GM18873 (cell line): ENCODE data around the gene TRIM38.

Experiments
- ATAC-seq: cut with Tn5 transposase; IDR thresholded peaks from one replicate; pipeline ENCODE4 v1.9.1; 2021; ENCODE audit warnings: mild to moderate bottlenecking, moderate library complexity, moderate number of reproducible peaks; ENCODE audit not compliant: unreplicated experiment, low FRiP score

The TRIM38 gene

GRCh38 chr6:26025047-26025893, 62.7 kb downstream of the TRIM38 start:
- no peak for ATAC-seq

DNA sequence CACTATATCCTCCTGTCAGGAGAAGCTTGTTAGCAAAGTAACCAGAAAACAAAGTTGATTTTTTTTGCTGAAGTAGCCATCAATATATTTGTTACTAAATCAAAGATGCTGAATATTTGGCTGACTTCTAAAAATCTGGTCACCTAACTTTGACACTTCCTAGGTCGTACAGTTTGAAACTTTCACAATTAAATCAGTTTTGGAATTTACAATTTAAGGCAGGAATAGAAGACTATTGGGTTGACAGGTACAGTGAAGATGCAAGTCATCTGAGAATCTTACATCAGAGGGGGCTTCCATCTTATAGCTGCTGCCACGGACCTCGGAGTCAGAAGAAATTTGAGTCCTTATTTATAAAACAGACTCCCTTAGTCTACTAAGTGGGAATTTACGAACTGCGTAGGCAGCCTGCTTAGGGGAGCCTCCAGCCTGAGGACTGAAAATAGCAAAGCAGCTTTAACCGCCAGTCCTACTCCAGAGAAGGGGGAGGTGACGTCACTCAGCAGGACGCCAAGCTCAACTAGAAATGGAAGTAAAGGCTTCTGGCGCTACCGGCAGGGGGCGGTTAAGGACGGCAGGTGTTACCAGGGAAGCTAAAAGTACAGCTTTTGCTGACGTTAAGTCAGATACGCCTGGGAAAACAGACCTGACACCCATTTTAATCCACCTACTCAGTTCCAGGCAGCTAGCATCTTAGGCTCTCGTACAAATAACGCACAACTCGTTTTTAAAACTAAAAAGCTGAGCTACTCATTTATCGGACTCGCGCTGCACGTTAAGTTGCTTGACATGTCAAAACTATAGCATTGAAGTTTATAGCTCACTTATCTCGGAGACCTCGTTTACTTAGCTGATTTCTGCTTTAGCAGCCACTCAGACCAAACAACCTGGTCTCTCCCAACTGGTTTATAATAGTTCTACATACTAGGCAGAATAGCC, 63.6 kb downstream of the TRIM38 start:
- ATAC-seq: peak; percentile 37

DNA sequence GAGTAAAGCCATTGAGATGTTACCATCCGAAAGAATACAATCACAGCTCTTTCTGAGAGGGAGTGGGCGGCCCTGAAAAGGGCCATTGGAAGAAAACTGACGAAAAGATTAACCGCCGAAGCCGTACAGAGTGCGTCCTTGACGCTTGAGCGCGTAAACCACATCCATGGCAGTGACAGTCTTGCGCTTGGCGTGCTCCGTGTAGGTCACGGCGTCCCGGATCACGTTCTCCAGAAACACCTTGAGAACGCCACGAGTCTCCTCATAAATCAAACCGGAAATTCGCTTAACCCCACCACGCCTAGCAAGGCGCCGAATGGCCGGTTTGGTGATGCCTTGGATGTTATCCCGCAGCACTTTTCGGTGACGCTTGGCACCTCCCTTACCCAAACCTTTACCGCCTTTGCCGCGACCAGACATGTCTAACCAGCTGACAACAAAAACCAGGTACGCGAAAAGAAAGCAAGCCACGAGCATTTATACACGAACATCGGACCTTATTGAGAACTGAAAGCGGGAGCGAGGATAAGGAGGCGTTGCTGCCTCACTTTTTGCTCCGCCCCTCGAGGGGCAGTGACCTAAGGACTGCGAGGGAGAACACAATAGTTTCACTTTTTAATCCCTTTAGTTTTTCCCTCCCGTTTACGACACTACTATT, 64.4 kb downstream of the TRIM38 start:
- ATAC-seq: peak; percentile 32

DNA sequence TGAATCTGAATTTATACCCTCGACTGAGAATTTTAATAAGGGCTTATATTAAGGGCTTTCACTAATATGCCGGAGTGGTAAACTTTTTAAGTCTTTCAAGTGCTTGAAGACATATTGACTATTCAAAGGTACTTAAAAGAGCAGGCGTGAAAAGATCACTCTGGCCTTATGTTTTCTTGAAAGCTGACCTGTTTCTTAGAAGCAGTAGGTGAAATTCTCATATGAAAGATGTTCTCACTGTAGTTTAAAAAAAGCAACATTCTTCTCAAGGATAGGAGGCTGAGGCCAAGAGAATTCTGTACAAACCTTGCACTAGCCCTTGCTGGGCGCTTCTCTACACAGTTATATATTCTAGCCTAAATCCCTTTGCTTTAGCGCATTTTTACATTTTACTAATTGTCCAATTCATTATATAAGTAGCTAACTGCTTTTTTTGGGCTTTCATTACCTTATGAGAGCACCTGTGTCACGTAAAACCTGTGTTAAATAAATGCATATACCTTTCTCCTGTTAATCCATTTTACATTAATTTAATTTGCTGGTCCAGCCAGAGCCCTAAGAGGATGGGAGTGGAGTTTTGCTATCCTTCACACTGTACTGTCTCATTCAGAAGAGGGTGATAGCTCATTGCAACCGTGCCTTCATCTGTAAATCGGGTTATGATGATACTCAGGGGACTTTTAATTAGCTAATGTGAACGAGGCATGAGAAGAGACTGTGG, 65.0 kb downstream of the TRIM38 start:
- ATAC-seq: no peak

DNA sequence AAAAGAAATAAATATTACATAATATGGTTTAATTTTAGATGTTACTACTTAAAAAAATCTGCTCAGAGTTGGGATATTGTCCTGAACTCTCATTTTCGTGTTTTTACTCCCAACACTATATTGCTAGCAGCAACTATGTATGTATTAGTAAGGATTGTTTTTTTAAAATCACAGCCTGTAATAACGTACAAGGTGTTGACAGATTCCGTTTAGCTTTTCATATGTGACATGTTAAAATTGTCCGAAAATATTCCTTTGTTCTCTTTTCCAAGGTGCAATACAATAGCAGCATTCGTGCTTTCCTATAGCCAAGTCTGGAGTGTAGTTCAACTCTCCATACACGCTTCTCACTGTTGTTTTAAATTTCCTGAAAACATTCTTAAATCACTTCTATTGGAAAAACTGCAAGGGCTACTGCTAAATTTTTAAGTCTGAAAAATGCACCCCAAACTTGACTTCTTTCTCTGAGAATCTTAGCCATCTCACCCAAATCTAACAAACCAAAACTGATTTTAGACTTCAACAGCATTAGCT, 65.7 kb downstream of the TRIM38 start:
- ATAC-seq: no peak

DNA sequence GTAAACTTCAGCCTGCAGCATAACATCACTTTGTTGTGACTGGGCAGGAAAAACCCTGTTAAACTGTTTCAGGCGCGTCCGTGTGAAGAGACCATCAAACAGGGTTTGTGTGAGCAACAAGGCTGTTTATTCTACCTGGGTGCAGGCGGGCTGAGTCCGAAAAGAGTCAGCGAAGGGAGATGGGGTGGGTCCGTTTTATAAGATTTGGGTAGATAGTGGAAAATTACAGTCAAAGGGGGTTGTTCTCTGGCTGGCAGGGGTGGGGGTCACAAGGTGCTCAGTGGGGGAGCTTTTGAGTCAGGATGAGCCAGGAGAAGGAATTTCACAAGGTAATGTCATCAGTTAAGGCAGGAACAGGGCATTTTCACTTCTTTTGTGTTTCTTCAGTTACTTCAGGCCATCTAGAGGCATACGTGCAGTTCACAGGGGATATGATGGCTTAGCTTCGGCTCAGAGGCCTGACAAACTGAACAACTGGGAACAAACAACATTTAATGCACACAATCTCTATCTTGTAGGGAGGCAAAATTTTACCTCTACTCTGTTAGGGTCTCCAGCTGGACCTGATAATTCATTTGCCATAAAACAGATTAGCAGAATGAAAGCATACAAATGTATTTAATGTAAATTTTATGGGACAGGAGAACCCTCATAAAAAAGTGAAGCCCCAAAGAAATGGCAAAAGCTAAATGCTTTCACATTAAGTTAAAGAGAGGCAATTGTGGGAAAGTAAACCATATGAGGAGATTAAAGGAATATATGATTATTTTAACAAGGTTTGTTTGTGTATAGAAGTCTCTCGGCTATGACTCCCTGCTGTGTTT, 66.4 kb downstream of the TRIM38 start:
- no peak for ATAC-seq

DNA sequence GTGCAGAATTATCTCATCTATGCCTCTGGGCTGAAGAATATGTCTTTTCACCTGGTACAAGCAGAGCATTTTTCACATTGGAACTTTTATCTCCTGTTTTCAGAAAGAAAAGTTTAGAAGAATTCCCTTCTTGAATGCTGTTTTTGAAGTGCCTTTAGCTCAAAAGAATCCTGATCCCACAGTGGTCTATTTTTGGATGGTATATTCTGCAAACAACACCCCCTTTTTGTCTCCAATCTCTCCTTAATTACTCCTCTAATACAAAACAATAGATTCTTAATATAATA, 66.9 kb downstream of the TRIM38 start:
- ATAC-seq: no peak

GRCh38 chr6:26029857-26030653, 67.5 kb downstream of the TRIM38 start:
- ATAC-seq: no peak

DNA sequence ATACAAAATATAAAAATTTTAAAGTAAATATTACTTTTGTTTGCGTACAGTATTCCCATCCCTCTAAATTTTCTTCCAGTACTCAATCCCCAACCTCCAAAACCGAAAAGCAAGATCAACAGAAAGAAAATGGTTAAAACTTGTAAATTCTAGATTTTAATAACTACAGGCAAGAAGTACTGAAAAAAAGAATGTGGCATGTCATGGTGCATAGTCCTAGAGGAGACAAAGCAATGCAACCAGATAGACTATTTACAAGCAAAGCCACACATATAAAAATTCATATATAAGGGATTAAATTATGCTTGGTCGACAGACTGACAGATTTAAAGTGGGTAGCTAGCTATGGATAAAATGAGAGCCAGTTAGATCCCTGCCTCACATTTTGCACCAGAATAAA, 68.1 kb downstream of the TRIM38 start:
- no peak for ATAC-seq

DNA sequence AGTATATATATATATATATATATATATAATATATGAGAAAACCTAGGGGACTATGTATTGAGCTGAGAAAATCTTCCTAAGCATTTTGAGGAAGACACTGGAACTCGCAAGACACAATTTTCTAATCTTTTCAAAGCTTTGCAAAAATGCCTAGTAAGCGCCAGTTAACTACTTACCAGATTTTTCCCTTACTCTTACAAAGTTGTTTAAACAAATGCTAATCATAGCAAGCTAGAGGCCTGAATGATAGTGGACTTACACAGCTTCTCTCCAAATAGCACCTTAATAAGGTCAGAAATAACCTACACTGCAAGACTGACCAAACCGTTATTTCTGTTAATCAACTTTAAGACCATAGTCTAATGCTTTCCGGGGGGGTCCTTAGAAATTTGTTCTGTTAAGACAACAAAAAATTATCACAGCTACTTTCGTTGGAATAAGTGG, 68.6 kb downstream of the TRIM38 start:
- no peak for ATAC-seq

DNA sequence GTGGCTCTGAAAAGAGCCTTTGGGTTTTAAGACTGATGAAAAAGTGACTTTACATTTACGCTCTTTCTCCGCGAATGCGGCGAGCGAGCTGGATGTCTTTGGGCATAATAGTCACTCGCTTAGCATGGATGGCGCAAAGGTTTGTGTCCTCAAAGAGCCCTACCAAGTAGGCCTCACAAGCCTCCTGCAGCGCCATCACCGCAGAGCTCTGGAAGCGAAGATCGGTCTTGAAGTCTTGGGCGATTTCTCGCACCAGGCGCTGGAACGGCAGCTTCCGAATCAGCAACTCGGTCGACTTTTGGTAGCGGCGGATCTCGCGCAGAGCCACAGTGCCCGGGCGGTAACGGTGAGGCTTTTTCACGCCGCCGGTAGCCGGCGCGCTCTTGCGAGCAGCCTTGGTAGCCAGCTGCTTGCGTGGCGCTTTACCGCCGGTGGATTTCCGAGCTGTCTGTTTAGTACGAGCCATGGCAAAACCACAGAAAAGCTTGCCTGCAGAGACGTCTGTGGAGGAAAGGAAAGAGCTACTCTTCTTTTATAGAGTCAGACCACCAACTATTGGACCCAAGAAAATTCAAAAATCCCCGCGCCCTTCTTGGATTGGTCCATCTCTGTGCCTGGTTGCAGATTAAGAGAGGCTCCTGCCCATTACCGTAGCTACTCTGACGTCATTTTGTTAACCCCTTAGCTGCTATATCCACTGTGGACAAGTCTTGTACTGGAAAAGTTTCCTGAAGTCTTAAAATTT, 69.2 kb downstream of the TRIM38 start:
- peak; percentile 55 for ATAC-seq

GRCh38 chr6:26032340-26033084, 69.9 kb downstream of the TRIM38 start:
- ATAC-seq: no peak

- peak; percentile 51 for ATAC-seq
Observed at GRCh38 chr6:26033085-26033940, 70.7 kb downstream of the TRIM38 start.

DNA sequence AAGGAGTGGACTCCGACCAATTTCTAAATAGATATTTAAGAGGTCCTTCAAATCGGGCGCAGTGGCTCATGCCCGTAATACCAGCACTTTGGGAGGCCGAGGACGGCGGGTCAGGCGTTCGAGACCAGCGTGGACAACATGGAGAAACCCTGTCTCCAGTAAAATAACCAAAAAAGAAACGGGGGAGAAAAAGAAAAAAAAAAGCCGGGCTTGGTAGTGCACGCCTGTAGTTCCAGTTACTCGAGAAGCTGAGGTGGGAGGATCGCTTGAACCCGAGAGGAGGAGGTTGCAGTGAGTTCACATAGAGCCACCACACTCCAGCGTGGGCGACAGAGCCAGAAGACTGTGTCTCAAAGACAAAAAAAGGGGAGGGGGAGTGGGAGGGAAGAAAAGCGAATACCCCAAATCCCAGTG, 71.3 kb downstream of the TRIM38 start:
- no peak for ATAC-seq

- ATAC-seq: no peak
Observed at GRCh38 chr6:26034905-26035304, 72.3 kb downstream of the TRIM38 start.
